GM12891 (cell line): ENCODE results near the gene KCNAB3.

Experiments used
- POLR2A ChIP-seq: IDR thresholded peaks from 2 replicates; pipeline ENCODE4 v1.6.1; 2011; ENCODE audit warnings: low read depth, low read length, control low read depth
- POLR2AphosphoS5 ChIP-seq: IDR thresholded peaks from 2 replicates; pipeline ENCODE4 v1.6.1; 2011; ENCODE audit warnings: low read depth, low read length, control low read depth
- SPI1 ChIP-seq: IDR thresholded peaks from 2 replicates; pipeline ENCODE4 v1.6.1; 2011; ENCODE audit warnings: low read depth, low read length, control low read depth
- TAF1 ChIP-seq: IDR thresholded peaks from 2 replicates; pipeline ENCODE4 v1.6.1; 2011; ENCODE audit warnings: low read depth, low read length, control low read depth

- no peak for TF ChIP-seq POLR2A
- TF ChIP-seq TAF1: no peak
- no peak for TF ChIP-seq POLR2AphosphoS5
- no peak for TF ChIP-seq SPI1
These were observed 20.9 kb upstream of the KCNAB3 start for GRCh38 chr17:7950578-7950977.
